Endothelial cell of umbilical vein (primary cell): Measurements from ENCODE around the gene NEB. TPM values are rescaled to one million over a fixed set of nuclear protein-coding genes. Genes with fewer than 3 reads are reported as not detected.

Source experiments
- BruUV-seq: library from RNA; stranded (reverse); fragments of 400-500 nt; replicated peaks from 2 replicates; lab custom pipeline; 2021; lab: Mats Ljungman, UMichigan
- CTCF ChIA-PET: fragments of 300-600, 350-600 bp; sonication (Branson Sonifier 250); formaldehyde crosslinking; loops from one replicate; lab custom pipeline; 2021; ENCODE audit warnings: antibody characterized with exemption, inconsistent platforms; lab: Charles Lee
- POLR2A ChIA-PET: fragments of 300-600, 350-600 bp; sonication (Branson Sonifier 250); formaldehyde crosslinking; loops from one replicate; lab custom pipeline; 2021; ENCODE audit warnings: antibody characterized with exemption, inconsistent platforms; lab: Charles Lee
- DNase-seq: peaks from one replicate; pipeline ENCODE4 v3.0.0-alpha.2; 2011; ENCODE audit warnings: low read depth, low spot score
- FAIRE-seq: peaks from 2 replicates; lab custom pipeline; 2011; peaks lifted over from hg19 to GRCh38; lab: Jason Lieb, UNC
- H2AFZ ChIP-seq: 2 replicates; pipeline ENCODE4 v1.6.0; 2012; ENCODE audit warnings: low read depth, low read length, control low read depth, inconsistent platforms
- H3K27ac ChIP-seq: 2 replicates; pipeline ENCODE4 v1.5.1; 2011; ENCODE audit warnings: low read depth, mild to moderate bottlenecking, control low read depth, low read length, moderate library complexity; ENCODE audit not compliant: insufficient read depth
- H3K27me3 ChIP-seq, 2 experiments: 2 replicates each; pipeline versions ENCODE4 v1.6.0 to v1.6.1; 2011; ENCODE audit warnings: low read length in 2 of 2, mixed read lengths in 1 of 2; ENCODE audit not compliant: control insufficient read depth in 2 of 2, insufficient read depth in 2 of 2
- H3K36me3 ChIP-seq, 2 experiments: 2 replicates in 1 of 2; 3 replicates in 1 of 2; pipeline ENCODE4 v1.5.1; 2011; ENCODE audit warnings: low read length in 2 of 2, mild to moderate bottlenecking in 1 of 2, moderate library complexity in 1 of 2; ENCODE audit not compliant: control insufficient read depth in 2 of 2, insufficient read depth in 2 of 2; ENCODE audit errors: extremely low read depth in 1 of 2
- H3K4me1 ChIP-seq: 3 replicates; pipeline ENCODE4 v1.5.1; 2011; ENCODE audit warnings: mild to moderate bottlenecking, low read length; ENCODE audit not compliant: control insufficient read depth, insufficient read depth; ENCODE audit errors: extremely low read depth
- H3K4me2 ChIP-seq: 2 replicates; pipeline ENCODE4 v1.6.1; 2011; ENCODE audit warnings: low read length, control low read depth, mixed read lengths; ENCODE audit not compliant: insufficient read depth
- H3K4me3 ChIP-seq, 3 experiments: fragments of 200-600 bp in 1 of 3; sonication (generic), shearing (Covaris generic) in 1 of 3; replicated peaks in 1 of 3; 2 replicates each; pipeline ENCODE4 v1.5.1; 2011 to 2016; ENCODE audit warnings: control low read depth in 3 of 3, low read length in 3 of 3, mild to moderate bottlenecking in 2 of 3, inconsistent platforms in 1 of 3, low read depth in 1 of 3, moderate library complexity in 1 of 3; ENCODE audit not compliant: insufficient read depth in 1 of 3
- H3K79me2 ChIP-seq: 2 replicates; pipeline ENCODE4 v1.6.0; 2012; ENCODE audit warnings: low read length, inconsistent platforms; ENCODE audit not compliant: control insufficient read depth, insufficient read depth
- H3K9ac ChIP-seq: replicated peaks from 2 replicates; pipeline ENCODE3; 2011; ENCODE audit warnings: low read length, control low read depth; ENCODE audit not compliant: insufficient read depth; ENCODE audit errors: extremely low read depth
- H3K9me1 ChIP-seq: replicated peaks from 3 replicates; pipeline ENCODE4 v1.6.0; 2011; ENCODE audit warnings: mild to moderate bottlenecking, low read length; ENCODE audit not compliant: control insufficient read depth, insufficient read depth; ENCODE audit errors: extremely low read depth
- H3K9me3 ChIP-seq: replicated peaks from 2 replicates; pipeline ENCODE4 v1.5.1; 2012; ENCODE audit warnings: low read length, inconsistent platforms; ENCODE audit not compliant: control insufficient read depth, insufficient read depth
- H4K20me1 ChIP-seq: replicated peaks from 2 replicates; pipeline ENCODE3; 2011; ENCODE audit warnings: mild to moderate bottlenecking, low read length; ENCODE audit not compliant: control insufficient read depth, insufficient read depth; ENCODE audit errors: extremely low read depth
- CTCF ChIP-seq, 2 donors: IDR thresholded peaks; 1 replicate in 1 of 2; 2 replicates in 1 of 2; pipeline ENCODE4 v1.5.1; 2011; ENCODE audit warnings: low read length in 2 of 2, mild to moderate bottlenecking in 2 of 2, moderate library complexity in 2 of 2, control low read depth in 1 of 2, inconsistent platforms in 1 of 2, low read depth in 1 of 2; ENCODE audit not compliant: insufficient read depth in 1 of 2; ENCODE audit errors: extremely low read depth in 1 of 2
- EZH2 ChIP-seq: IDR thresholded peaks from 2 replicates; pipeline ENCODE4 v1.6.1; 2012; ENCODE audit warnings: borderline replicate concordance, low read depth, mild to moderate bottlenecking, moderate library complexity, low read length, inconsistent platforms; ENCODE audit not compliant: severe bottlenecking
- FOS ChIP-seq: IDR thresholded peaks from 2 replicates; pipeline ENCODE4 v1.6.1; 2011; ENCODE audit warnings: mild to moderate bottlenecking, low read length, moderate library complexity, borderline replicate concordance; ENCODE audit not compliant: insufficient read depth
- GATA2 ChIP-seq: IDR thresholded peaks from 2 replicates; pipeline ENCODE4 v1.7.0; 2011; ENCODE audit warnings: low read depth, mild to moderate bottlenecking, moderate library complexity, mixed read lengths, low read length; ENCODE audit not compliant: insufficient read length, insufficient read depth
- JUN ChIP-seq: IDR thresholded peaks from 2 replicates; pipeline ENCODE4 v1.6.1; 2011; ENCODE audit warnings: borderline replicate concordance, low read depth; ENCODE audit not compliant: insufficient read length, insufficient read depth
- MAX ChIP-seq: IDR thresholded peaks from 2 replicates; pipeline ENCODE4 v1.6.1; 2011; ENCODE audit not compliant: insufficient read depth, insufficient read length
- MYC ChIP-seq: IDR thresholded peaks from one replicate; pipeline ENCODE4 v1.6.1; 2011; ENCODE audit warnings: mild to moderate bottlenecking, low read depth, low read length
- POLR2A ChIP-seq: IDR thresholded peaks from 2 replicates; pipeline ENCODE4 v1.6.1; 2012; ENCODE audit warnings: low read depth, mild to moderate bottlenecking, control low read depth, low read length
- POLR2AphosphoS5 ChIP-seq: IDR thresholded peaks from 2 replicates; pipeline ENCODE4 v1.6.1; 2012; ENCODE audit warnings: low read depth, mild to moderate bottlenecking, control low read depth, low read length, moderate library complexity; ENCODE audit not compliant: insufficient read depth
- dilution Hi-C: fragments of 300-500 bp; cut with MboI; formaldehyde crosslinking; loops from one replicate; pipeline ENCODE4 v1.15.0; 2019; ENCODE audit warnings: low sequenced_read_pairs; ENCODE audit not compliant: extremely low pct_ligation_motif_present
- intact Hi-C: fragments of 100-400 bp; cut with micrococcal nuclease; formaldehyde crosslinking; loops from one replicate; pipeline ENCODE4 v1.10.0; 2022
- polyA plus RNA-seq, 4 experiments: library from polyadenylated mRNA; depleted of rRNA in 3 of 4; stranded (reverse) in 3 of 4; unstranded in 1 of 4; fragments of >200 nt; gene quantifications; 2 replicates each; pipeline versions ENCODE4 v1.2.1 to v1.2.3, GENCODE V29; 2011 to 2012; ENCODE audit warnings: missing spikeins in 1 of 4
- total RNA-seq: library from RNA; stranded (reverse); gene quantifications from 2 replicates; pipeline ENCODE4 v1.2.3, GENCODE V29; 2021

The NEB gene
- total and polyA plus RNA-seq, 2 donors (not counting 3 experiments of a cell fraction or from before 2014, with no cell fraction given), result 0.84 to 1.8 TPM

- Histone ChIP-seq H3K9ac (no peak overlapping the region), H3K79me2 (no peaks in the 10 kb centered on the region), H3K4me1 (no peaks in the 10 kb centered on the region), H3K9me1 (no peaks in the 10 kb centered on the region), H3K9me3 (no peaks in the 10 kb centered on the region), H4K20me1 (no peaks in the 10 kb centered on the region), H3K36me3 (no peaks in the 10 kb centered on the region), H2AFZ (no peak overlapping the region), H3K4me3 (no peak overlapping the region), H3K27ac (no peak overlapping the region), H3K4me2 (no peak overlapping the region), H3K27me3 (peaks cover 0 to 2% of the 10 kb centered on the region in 2 experiments)
- DNase-seq, result no peak
- TF ChIP-seq JUN (no peak), MAX (no peak), POLR2A (no peak), MYC (no peak), CTCF (IDR thresholded peaks at IDR 0.05; ENCODE audit: extremely low read depth in 1 of 2, insufficient read depth in 1 of 2, low read depth in 1 of 2, low read length in 2 of 2) (no peak), GATA2 (no peak), POLR2AphosphoS5 (no peak), FOS (no peak), EZH2 (no peak)
- dilution Hi-C loops (no loop called here), intact Hi-C loops (no loop called here)
- CTCF ChIA-PET, result no interaction called here
- no TSS peak for BruUV-seq
- POLR2A ChIA-PET, result no interaction called here
- no peak for FAIRE-seq
These were observed 72.7 kb downstream of the NEB start for GRCh38 chr2:151661625-151662024.
